ENCODE measurements around the gene KCNJ11. TPM values are rescaled to one million over a fixed set of nuclear protein-coding genes. Genes with fewer than 3 reads are reported as not detected.

The KCNJ11 gene
- total and polyA plus RNA-seq, 2 of the 4 experiments (the other 2 are of a cell fraction), result not detected

GRCh38 chr11:17406818-17407149 is 18.3 kb upstream of the KCNJ11 start:
- H3K9me1 ChIP-seq (ENCODE audit: insufficient read depth, low read length), result no peaks in the 10 kb centered on the region
- CTCF ChIA-PET, result no interaction called here
- POLR2A ChIA-PET (ENCODE audit: unreplicated experiment), result no interaction called here
- no peak overlapping the region for H3K27ac ChIP-seq (ENCODE audit: insufficient read depth, low read length)
- H4K91ac ChIP-seq (ENCODE audit: insufficient read depth, low read depth, low read length), result no peak overlapping the region
- H4K5ac ChIP-seq (ENCODE audit: low read depth, low read length), result no peak overlapping the region
- DNase-seq (no peak), ATAC-seq (ENCODE audit: low read depth) (no peak)
- H2AK9ac ChIP-seq (replicated peaks; ENCODE audit: low read depth, low read length, poor library complexity), result no peak overlapping the region
- H4K20me1 ChIP-seq (ENCODE audit: insufficient read depth, low read length), result no peaks in the 10 kb centered on the region
- H3K9me3 ChIP-seq (ENCODE audit: control insufficient read depth, insufficient read depth, low read length), result 0 out of 2 replicates have a peak, but pooled peaks cover 3% of the 10 kb centered on the region
- no peak for TF ChIP-seq CTCF (conservative IDR thresholded peaks at IDR 0.05; ENCODE audit: low read depth, low read length)
- TF ChIP-seq MAFK (IDR thresholded peaks at IDR 0.05; ENCODE audit: low read depth, low read length), result no peak
- TF ChIP-seq BHLHE40 (IDR thresholded peaks at IDR 0.05; ENCODE audit: low read depth, low read length), result no peak
- no peak for TF ChIP-seq RAD21 (IDR thresholded peaks at IDR 0.05; ENCODE audit: low read length)
- no peak for TF ChIP-seq RFX5 (IDR thresholded peaks at IDR 0.05; ENCODE audit: low read depth, low read length)
- TF ChIP-seq CEBPB (IDR thresholded peaks at IDR 0.05; ENCODE audit: low read depth, low read length), result no peak
- TF ChIP-seq POLR2A (IDR thresholded peaks at IDR 0.05; ENCODE audit: low read depth, low read length), result no peak
- no peak for TF ChIP-seq USF2 (IDR thresholded peaks at IDR 0.05; ENCODE audit: low read depth, low read length)
- TF ChIP-seq FOS (IDR thresholded peaks at IDR 0.05; ENCODE audit: low read depth, low read length), result no peak
- no peak for TF ChIP-seq RCOR1 (IDR thresholded peaks at IDR 0.05; ENCODE audit: insufficient replicate concordance, low read length)
- TF ChIP-seq MXI1 (IDR thresholded peaks at IDR 0.05; ENCODE audit: borderline replicate concordance, low read depth, low read length), result no peak
- no peak for TF ChIP-seq MAZ (IDR thresholded peaks at IDR 0.05; ENCODE audit: borderline replicate concordance, low read depth, low read length)
- in situ Hi-C loops (cut with MboI; ENCODE audit: low sequenced_read_pairs) (no loop called here), intact Hi-C loops (cut with micrococcal nuclease) (no loop called here), dilution Hi-C loops (cut with HindIII; ENCODE audit: low sequenced_read_pairs, unreplicated experiment) (no loop called here)
- no peaks in the 10 kb centered on the region for H3K4me1 ChIP-seq (ENCODE audit: control insufficient read depth, insufficient read depth, low read length)
- H3K27me3 ChIP-seq (ENCODE audit: control insufficient read depth, insufficient read depth, low read length), result peaks cover 6% of the 10 kb centered on the region
- H3K9ac ChIP-seq (ENCODE audit: low read depth, low read length), result no peak overlapping the region
- no peak overlapping the region for H3K4me3 ChIP-seq (ENCODE audit: insufficient read depth, low read depth, low read length)
- no peak overlapping the region for H3K4me2 ChIP-seq (ENCODE audit: low read depth, low read length)
- no peak overlapping the region for H3K23ac ChIP-seq (ENCODE audit: low read depth, low read length)
- H2BK120ac ChIP-seq (ENCODE audit: low read depth, low read length), result no peak overlapping the region
- H2BK5ac ChIP-seq (ENCODE audit: low read depth, low read length, poor library complexity, severe bottlenecking), result no peak overlapping the region
- no peak overlapping the region for H2AK5ac ChIP-seq (ENCODE audit: low read depth, low read length)
- H3K18ac ChIP-seq (ENCODE audit: low read depth, low read length), result no peak overlapping the region
- 77% methylated on average over 9 of the region's 13 CpGs; no CpG with 5 or more reads in 1 of the 2 experiments for WGBS, 2 experiments (ENCODE audit: extremely low coverage in 2 of 2, insufficient read length in 1 of 2)
- no peak overlapping the region for H3K14ac ChIP-seq (replicated peaks; ENCODE audit: low read depth, low read length)
- no peak overlapping the region for H3K56ac ChIP-seq (ENCODE audit: extremely low read depth, insufficient read depth, low read length)
- H3K36me3 ChIP-seq (ENCODE audit: control insufficient read depth, insufficient read depth, low read length), result no peaks in the 10 kb centered on the region
- no TSS peak for BruUV-seq (replicated peaks)
- H3K79me1 ChIP-seq (ENCODE audit: low read depth in 1 of 2, low read length in 2 of 2), result no peaks in the 10 kb centered on the region
- no peak overlapping the region for H2BK15ac ChIP-seq (ENCODE audit: low read depth, low read length)
- H3K4ac ChIP-seq (ENCODE audit: low read depth, low read length), result no peak overlapping the region
- H2BK20ac ChIP-seq (ENCODE audit: low read depth, low read length), result no peak overlapping the region
- H4K8ac ChIP-seq (ENCODE audit: low read depth in 2 of 2, low read length in 2 of 2), result no peak overlapping the region
- H2AFZ ChIP-seq (replicated peaks; ENCODE audit: low read length, poor library complexity), result no peak overlapping the region
